HG02973 (cell line): ENCODE data around the gene TNPO3.
"Not testable (repeated sequence)": the region's sequence is repeated elsewhere in the genome, so short reads cannot be mapped to it uniquely, and the experiment has no call there.

Source experiments
- ATAC-seq: cut with Tn5 transposase; IDR thresholded peaks from one replicate; pipeline ENCODE4 v1.9.1; 2021; ENCODE audit warnings: moderate library complexity; ENCODE audit not compliant: unreplicated experiment

TNPO3 gene

DNA sequence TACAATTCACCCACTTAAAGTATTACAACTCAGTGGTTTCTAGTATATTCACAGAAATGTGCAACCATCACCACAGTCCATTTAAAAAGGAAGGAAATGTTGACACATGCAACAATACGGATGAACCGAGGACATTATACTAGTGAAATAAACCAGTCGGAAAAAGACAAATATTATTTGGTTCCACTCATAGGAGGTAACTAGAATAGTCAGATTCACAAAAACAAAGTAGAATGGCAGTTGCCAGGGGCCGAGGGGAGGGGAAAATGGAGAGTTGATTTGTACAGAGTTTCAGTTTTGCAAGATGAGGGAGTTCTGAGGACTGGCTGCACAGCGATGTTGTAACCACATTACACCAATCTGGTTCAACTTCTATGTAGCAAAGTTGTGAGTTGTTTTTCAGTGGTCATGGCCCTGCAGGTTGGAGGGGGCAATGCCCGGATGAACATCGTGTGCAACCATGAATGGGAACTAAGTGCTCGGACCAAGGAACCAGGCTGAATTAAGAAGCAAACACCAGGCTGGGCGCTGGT is 17.6 kb upstream of the TNPO3 start:
- no peak for ATAC-seq

DNA sequence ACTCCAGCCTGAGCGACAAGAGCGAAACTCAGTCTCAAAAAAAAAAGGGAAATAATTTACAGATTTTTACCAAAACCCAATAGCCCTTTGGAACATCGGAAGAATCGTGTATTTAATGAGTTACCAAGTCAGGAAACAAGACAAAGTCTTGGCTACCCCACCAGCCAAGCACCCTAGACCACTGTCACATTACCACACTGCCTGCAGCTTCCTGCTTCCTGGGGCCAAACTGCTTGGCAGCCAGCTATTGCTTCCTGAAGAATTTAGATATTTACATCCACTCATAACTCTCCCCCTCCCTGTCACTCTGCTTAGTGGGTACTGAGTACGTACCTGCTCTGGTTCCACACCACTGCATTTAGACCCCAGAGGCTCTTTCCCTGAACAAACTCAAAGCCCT is 14.1 kb upstream of the TNPO3 start:
- no peak for ATAC-seq

DNA sequence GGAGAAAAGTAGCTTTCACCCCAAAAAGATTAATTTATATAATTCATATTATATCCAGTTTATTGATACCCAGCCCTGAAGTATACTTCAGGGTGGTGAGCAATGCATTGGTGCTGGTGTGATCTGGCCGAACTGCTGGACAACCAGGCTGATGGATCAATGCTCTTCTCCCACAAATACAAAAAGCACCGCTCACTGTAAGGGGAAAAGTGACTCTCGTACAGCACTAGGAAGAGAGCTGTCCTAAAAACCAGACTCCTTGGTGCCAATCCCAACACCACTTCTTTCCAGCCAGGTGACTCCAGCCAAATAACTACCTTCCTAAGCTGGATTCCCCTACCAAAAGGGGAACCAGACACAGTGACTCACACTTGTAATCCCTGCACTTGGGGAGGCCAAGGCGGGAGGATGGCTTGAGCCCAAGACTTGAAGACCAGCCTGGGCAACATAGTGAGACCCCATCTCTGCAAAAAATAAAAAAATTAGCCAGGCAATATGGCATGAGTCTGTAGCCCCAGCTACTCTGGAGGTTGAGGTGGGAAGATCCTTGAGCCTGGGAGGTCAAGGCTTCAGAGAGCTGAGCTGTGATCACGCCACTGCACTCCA is 13.1 kb upstream of the TNPO3 start:
- ATAC-seq, result no peak

DNA sequence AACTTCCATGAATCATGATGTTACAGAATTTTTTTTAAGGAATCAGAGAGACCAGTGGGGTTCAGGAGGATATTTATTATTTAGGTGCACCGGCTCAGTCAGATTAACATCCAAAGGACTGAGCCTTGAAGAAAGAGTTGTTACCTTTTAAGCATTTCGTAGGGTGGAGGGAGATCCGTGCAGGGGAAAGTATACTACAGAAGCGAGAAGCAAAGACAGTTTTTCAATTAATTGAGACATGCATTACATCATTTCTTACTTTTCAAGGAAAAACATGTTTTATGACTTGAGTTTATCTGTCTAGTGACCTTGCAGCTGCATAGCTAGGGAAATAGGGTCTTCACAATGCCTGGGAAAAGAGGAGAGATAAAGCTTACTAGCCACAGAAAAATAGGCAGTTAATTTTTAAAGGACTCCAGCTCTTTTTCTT is 12.2 kb upstream of the TNPO3 start:
- not testable (repeated sequence) for ATAC-seq

DNA sequence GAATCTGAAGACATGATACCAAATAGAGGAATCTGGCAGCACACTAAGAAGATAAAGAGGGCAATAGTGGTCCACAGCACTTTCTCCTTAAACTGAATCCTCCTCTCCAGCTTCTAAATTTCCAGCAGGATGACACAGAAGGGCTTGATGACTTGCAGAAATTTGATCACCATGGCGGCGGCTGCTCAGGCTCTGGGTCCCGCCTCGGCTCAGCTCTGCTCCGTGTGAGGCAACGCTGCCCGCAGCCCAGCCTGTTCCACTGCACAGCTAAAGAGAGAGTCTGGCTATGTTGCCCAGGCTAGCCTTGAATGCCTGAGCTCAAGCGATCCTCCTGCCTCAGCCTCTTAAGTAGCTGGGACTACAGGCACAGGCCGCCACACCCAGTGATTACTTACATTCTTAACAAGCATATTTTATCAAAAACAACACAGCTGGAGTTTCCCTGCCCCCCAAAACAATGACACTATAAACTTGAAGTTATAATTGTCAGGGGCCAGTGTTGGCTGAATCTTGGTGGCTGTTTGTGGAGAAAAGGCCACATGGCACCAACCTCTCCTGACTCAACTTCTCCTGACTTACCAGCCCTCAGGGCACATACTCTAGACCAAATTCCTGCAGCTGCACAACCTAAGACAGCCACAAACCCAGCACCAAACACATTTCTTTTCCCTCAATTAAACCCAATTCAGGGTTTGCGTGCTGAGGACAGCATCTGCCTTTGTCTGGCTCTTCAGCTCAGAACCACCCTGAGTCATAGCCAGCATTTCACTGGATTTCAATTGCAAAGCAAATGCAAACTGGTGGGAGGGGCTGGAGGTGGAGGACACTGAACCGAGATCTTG is 11.6 kb upstream of the TNPO3 start:
- ATAC-seq, result no peak

DNA sequence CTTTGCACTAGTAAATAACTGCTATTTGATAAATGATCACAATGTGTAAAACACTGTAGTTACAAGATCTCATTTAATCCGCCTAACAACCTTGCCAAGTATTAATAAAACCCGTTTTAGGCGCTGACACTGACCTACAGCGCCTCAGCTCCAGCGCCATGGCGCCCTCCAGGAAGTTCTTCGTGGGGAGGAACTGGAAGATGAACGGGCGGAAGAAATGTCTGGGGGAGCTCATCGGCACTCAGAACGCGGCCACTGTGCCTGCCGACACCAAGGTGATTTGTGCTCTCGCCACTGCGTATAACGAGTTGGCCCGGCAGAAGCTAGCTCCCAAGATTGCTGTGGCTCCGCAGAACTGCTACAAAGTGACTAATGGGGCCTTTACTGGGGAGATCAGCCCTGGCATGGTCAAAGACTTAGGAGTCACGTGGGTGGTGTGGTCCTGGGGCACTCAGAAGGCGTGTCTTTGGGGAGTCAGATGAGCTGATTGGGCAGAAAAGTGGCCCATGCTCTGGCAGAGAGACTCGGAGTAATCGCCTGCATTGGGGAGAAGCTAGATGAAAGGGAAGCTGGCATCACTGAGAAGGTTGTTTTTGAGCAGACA is 1.1 kb upstream of the TNPO3 start:
- ATAC-seq, result no peak

DNA sequence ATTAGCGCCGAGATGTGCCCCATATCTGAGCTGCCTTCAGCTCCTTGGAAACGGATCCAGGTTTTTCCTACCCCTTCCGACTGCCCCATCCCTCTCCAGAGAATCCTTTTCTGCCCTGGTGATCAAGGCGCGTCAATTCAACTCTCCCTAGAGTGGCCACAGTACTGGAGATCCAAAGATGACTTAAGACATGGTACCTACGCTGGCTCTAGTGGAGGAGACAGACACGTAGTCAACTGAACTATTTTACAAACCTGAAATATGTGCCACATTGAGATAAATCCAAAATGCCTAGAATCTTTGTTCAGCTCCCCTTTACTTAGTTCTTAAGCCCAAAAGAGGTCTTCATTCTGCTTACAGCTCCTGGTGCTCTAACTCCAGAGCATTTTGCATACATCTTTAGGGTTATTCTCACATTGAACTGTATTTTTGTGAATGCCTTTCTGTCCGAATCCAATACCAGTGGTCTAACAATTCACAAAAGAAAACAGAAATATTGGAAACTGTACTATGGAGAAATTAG is 444 bp upstream of the TNPO3 start:
- peak; percentile 33 for ATAC-seq

DNA sequence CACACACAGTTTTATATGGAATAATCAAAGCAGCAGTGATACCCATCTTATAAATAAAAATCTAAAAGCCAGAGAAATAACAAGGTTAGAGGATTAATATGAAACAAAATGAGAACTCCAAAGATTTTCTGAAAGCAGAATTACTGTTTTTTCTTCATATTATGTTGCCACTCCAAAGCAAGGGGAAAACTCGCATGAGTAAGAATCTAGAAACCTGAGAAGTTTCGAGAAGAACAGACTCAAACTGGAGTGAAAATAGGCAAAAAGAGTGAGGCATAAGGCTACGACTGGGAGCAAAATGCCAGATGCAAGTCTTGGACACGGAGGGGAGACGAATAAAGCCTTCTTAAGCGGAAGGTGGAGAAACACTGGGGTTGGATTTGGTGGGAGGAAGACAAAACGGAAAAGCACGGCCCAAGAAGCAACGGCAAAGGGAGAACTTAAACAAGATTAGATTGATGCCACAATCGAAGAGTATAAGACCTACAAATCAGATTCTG is 923 bp downstream of the TNPO3 start:
- ATAC-seq, result no peak

DNA sequence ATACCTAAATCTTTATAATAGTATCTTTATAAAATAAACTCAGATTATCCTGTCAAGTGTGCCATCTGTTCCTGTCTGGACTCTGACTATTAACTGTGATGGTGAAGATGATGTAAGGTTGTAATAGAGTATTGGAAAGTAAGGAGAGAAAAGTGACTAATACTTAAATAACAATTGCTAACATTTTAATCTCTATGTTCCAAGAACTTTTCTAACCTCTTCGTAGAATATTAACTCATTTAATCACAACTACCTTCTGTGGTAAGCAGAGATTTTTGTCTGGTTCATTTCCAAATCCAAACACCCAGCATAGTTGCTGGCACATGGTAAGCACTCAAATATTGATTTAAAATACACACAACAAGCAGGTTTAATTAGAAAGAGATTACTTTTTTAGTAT is 2.5 kb downstream of the TNPO3 start:
- ATAC-seq, result no peak

DNA sequence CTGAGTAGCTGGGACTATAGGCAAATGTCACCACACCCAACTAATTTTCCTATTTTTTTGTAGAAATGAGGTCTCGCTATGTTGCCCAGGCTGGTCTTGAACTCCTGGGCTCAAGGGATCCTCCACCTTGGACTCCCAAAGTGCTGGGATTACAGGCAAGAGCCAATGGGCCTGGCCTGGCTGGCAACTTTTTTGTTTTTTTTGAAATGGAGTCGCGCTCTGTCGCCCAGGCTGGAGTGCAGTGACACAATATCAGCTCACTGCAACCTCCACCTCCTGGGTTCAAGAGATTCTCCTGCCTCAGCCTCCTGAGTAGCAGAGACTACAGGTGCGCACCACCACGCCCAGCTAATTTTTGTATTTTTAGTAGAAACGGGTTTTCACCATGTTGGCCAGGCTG is 3.5 kb downstream of the TNPO3 start:
- not testable (repeated sequence) for ATAC-seq

DNA sequence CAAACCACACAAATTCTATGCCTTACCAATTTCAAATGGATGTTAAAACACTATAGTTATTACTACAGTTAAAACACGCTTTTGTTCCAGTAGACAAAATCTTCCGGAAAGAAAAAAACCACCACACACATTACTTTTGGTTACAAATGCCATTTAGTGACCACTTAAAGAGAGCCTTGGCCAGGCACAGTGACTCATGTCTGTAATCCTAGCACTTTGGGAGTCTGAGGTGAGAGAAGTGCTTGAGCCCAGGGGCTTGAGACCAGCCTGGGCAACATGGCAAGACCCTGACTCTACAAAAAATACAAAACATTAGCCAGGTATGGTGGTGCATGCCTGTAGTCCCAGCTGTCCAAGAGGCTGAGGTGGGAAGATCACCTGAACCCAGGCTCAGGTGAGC is 7.2 kb downstream of the TNPO3 start:
- ATAC-seq, result no peak

DNA sequence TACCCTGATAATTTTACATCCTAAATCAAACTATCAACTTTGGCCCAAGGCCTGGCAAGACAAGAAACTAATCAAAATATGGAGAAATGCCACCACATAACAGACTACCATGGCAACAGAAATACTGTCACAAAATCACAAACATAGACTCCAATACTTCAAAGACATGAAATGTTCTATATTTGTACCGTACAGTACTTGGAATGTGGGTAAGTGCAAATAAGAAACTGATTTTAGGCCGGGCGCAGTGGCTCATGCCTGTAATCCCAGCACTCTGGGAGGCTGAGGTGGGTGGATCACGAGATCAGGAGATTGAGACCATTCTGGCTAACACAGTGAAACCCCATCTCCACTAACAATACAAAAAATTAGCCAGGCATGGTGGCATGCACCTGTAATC is 9.2 kb downstream of the TNPO3 start:
- no peak for ATAC-seq

DNA sequence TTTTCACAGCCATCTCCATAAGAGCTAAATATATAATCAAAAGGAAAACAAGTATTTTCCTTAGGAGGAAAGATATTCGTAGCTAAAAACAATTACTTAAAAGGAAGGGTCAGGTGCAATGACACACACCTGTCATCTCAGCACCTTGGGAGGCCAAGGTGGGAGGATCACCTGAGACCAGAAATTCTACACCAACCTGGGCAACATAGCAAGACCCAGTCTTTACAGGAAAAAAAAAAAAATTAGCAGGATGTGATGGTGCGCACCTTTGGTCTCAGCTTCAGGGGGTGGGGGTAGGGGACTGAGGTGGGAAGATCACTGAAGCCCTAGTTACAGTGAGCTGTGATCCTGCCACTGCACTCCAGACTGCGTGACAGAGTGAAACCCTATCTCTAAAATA is 11.9 kb downstream of the TNPO3 start:
- ATAC-seq, result no peak

DNA sequence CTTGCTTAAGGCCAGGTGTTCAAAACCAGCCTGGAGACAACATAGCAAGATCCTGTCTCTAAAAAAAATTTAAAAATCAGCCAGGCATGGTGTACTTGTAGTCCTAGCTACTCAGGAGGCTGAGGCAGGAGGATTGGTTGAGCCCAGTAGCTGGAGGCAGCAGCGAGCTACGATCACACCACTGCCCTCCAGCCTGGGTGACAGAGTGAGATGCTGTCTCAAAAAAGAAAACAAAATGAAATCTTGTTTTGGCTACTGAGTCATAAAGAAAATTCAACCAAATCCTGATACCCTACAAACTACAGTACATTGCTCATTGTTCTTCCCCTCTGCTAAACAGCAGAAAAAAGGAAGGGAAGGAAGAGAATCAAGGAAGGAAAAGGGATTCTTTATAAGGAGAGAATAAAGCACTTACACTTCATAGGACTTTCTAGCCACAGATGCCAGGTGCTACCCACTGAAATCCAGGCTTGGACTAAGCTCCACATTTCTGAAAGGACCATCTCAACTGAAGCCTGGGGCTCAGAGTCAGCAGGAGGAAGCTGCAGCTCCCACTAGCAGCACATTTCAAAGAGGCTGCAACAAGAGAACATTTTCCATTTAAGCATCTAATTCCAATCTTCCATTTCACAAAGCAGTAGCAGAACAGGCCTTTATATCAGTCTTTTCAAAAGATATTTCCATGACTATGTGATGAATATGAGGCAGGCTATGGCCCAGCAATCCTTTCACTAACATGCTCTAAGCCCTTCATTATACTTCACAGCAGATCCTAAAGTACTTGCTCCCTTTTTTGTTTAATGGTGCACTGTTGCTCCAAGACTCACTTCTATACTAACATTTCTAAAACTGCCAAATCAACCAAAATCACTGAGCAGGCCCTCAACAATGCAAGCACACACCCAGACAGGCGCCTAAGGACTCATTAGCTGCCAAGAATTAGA is 13.5 kb downstream of the TNPO3 start:
- ATAC-seq, result no peak

DNA sequence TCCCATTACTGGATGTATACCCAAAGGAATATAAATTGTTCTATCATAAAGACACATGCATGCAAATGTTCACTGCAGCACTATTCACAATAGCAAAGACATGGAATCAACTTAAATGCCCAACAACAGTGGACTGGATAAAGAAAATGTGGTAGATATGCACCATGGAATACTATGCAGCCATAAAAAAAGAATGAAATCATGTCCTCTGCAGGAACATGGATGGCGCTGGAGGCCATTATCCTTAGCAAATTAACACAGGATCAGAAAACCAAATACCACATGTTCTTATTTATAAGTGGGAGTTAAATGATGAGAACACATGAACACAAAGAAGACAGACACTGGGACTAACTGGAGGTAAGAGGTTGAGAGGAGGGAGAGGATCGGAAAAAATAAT is 16.4 kb downstream of the TNPO3 start:
- ATAC-seq, result not testable (repeated sequence)

DNA sequence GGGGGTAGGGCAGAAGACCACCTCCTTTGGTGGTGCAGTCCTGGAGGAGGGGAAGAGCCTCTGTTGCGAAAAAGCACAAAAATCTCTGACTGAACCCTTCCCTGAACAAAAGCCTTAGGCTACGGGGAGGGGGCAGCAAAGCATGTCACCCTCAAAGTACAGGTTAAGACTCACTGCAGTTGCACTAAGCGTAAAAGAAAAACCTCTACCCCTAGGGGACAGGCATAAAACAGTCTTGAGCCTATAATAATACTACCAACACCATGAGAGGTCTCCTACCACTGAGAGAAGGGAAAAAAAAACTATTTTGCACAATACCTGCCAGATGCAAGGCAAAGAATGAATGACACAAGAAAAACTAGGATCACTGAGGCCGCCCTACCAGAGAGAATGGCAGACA is 17.3 kb downstream of the TNPO3 start:
- ATAC-seq, result no peak

DNA sequence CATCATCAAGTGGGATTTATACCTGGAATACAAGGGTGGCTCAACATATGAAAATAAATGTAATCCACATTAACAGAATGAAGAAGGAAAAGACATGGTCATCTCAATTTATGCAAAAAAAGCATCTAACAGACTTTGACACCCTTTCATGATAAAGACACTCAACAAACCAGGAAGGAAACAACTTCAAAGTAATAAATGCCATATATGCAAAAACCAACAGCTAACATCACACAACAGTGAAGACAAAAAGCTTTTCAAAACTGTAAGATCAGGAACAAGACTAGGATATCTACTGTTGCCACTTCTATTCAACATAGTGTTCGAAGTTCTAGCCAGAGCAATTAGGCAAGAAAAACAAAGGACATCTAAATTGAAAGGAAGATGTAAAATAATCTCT is 22.9 kb downstream of the TNPO3 start:
- no peak for ATAC-seq

DNA sequence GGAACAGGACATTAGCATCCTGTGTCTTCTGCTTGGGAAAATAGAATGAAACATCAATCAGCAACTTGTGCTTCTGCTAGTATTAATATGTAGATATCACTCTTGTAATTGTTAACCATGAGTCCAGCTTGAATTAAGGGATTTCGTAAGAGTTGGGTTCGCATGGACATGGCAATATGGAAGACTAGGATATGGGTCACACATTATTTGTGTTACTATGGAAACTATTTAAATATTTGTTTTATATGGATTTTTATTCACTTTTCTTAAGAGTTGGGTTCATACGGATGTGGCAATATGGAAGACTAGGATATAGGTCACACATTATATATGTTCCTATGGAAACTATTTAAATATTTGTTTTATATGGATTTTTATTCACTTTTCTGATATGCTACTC is 24.5 kb downstream of the TNPO3 start:
- no peak for ATAC-seq

DNA sequence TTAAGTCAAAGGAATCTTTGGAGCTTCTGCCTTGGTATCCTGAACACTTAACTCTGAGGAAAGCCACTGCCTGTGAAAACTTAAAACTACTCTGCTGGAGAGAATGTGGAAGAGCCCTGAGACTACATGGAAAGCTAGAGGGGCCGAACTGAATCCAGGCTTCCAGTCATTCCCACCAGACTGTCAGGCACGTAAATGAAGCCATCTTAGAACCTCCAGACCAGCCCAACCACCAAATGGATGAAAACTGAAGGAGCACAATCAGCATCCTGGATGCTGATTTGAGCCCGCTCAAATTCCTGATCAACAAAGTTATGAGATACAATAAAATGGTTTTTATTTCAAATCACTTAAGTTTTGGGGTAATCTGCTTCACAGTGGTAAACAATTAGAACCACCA is 30.8 kb downstream of the TNPO3 start:
- ATAC-seq, result no peak

DNA sequence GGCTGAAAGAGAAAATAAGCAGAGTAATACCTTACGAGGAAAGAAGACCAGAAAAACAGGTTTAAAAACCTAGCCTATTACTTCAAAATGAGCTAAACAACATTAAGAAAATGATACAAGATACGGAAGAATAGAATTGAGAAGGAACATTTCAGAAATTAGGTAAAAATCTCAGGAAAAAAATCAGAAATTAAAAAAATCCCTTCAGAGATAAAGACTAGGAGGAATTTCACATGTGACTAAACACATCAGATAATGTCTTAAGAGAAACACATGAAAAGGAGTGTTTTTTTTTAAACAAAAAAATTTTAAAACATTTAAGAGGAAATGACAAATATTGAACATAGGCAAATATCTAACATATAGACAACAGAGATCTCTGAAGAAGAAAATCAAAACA is 33.3 kb downstream of the TNPO3 start:
- ATAC-seq, result no peak
